Lung (tissue), 12 donors: ENCODE data around the gene CD4. TPM values are rescaled to one million over a fixed set of nuclear protein-coding genes. Genes with fewer than 3 reads are reported as not detected.

Experiments
- ATAC-seq: fragments of 200-7000 bp; cut with Tn5 transposase; one replicate; pipeline ENCODE4 v1.9.1; 2020; ENCODE audit warnings: moderate number of reproducible peaks; ENCODE audit not compliant: insufficient read depth, low FRiP score
- DNase-seq, 3 donors: peaks; one replicate each; pipeline ENCODE4 v3.0.0-alpha.2; 2013 to 2017
- H3K27ac ChIP-seq, 2 donors: one replicate each; pipeline ENCODE4 v1.5.1; 2013; ENCODE audit warnings: mild to moderate bottlenecking in 2 of 2, moderate library complexity in 2 of 2, control low read depth in 1 of 2, inconsistent platforms in 1 of 2, low read depth in 1 of 2, low read length in 1 of 2
- H3K27me3 ChIP-seq, 3 donors: one replicate each; pipeline ENCODE4 v1.5.1; 2013; ENCODE audit warnings: low read length in 2 of 3; ENCODE audit not compliant: control insufficient read depth in 3 of 3, insufficient read depth in 3 of 3
- H3K36me3 ChIP-seq, 4 donors: one replicate each; pipeline ENCODE4 v1.5.1; 2013; ENCODE audit warnings: low read length in 4 of 4, mild to moderate bottlenecking in 1 of 4, moderate library complexity in 1 of 4; ENCODE audit not compliant: control insufficient read depth in 4 of 4, insufficient read depth in 4 of 4
- H3K4me1 ChIP-seq, 5 donors: one replicate each; pipeline ENCODE4 v1.5.1; 2013; ENCODE audit warnings: low read length in 5 of 5, mild to moderate bottlenecking in 2 of 5, moderate library complexity in 1 of 5; ENCODE audit not compliant: control insufficient read depth in 5 of 5, insufficient read depth in 5 of 5
- H3K4me3 ChIP-seq: one replicate; pipeline ENCODE4 v1.5.1; 2013; ENCODE audit warnings: mild to moderate bottlenecking, control low read depth, moderate library complexity
- H3K9ac ChIP-seq, 2 donors: one replicate each; pipeline ENCODE4 v1.5.1; 2013; ENCODE audit warnings: low read length in 2 of 2, control low read depth in 1 of 2; ENCODE audit not compliant: insufficient read depth in 1 of 2
- H3K9me3 ChIP-seq, 4 donors: one replicate each; pipeline ENCODE4 v1.5.1; 2013; ENCODE audit warnings: low read length in 3 of 4, mild to moderate bottlenecking in 1 of 4, moderate library complexity in 1 of 4; ENCODE audit not compliant: control insufficient read depth in 4 of 4, insufficient read depth in 3 of 4
- CTCF ChIP-seq: IDR thresholded peaks from 2 replicates; pipeline ENCODE4 v1.5.1; 2012; ENCODE audit warnings: mild to moderate bottlenecking; ENCODE audit errors: control extremely low read depth, extremely low read depth
- WGBS, 2 donors: extraction: QIAGEN DNeasy Blood & Tissue Kit; methylation state at CpG; one replicate each; pipeline ENCODE4 v1.1.7; 2013; 5-methylcytosine and 5-hydroxymethylcytosine counted together
- polyA plus RNA-seq, 2 donors: library from polyadenylated mRNA; stranded (reverse); fragments of 200-250 nt; gene quantifications; one replicate each; pipeline ENCODE4 v1.2.1, GENCODE V29; 2013
- total RNA-seq, 2 donors: library from RNA; depleted of rRNA in 1 of 2; stranded (reverse); fragments of >200 nt in 1 of 2; gene quantifications; one replicate each; pipeline ENCODE4 v1.2.1, GENCODE V29; 2014 to 2021
- donor health status: control.
- donor health status: control.
- donor health status: Bipolar disorder and iron deficiency.
- donor health status: healthy.
- donor health status: DM: yes; HTN: yes; CAD: no.

The CD4 gene
- total and polyA plus RNA-seq, 4 donors = 20.6 to 83.7 (median 53.0) TPM

DNA sequence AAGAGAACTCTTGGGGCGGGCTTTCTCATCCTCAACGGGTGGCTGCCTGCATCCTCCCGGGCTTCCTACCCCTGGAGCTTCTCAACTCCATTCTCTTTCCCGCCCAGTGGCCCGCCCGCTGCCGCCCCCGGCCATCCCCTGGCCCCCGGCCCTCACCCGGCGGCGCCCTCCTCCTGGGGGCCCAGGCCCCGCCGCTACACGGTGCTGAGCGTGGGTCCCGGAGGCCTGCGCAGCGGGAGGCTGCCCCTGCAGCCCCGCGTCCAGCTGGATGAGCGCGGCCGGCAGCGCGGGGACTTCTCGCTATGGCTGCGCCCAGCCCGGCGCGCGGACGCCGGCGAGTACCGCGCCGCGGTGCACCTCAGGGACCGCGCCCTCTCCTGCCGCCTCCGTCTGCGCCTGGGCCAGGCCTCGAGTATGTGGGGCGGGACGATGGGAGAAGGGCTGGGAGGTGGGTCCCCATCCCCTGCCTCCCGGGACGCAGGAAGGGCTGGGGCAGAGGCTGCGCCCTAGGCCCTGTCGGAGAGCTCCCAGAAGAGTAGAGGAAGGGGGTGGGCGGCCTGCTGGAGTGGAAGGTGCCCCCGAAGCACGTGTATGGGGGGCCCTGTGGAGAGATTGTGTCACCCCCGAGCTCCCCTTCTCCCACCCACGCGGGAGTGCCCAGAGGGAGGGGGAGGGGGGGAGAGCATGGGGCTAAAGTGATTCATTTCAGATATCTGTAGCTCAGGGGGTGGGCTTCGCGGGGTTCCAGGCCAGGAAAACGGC is 15.6 kb upstream of the CD4 start:
- H3K27me3 ChIP-seq = peaks cover 0 to 2% (median 0%) of the 10 kb centered on the region in 3 donors
- no peak for TF ChIP-seq CTCF
- H3K9me3 ChIP-seq = peaks cover 0 to 2% (median 0%) of the 10 kb centered on the region in 4 donors
- peaks cover 0 to 23% (median 14%) of the 10 kb centered on the region in 4 donors for H3K36me3 ChIP-seq
- WGBS, 2 donors = 25 to 49% methylated on average over 47 to 60 of the region's 60 CpGs
- H3K9ac ChIP-seq = no peak overlapping the region
- peaks cover 0 to 38% (median 15%) of the 10 kb centered on the region in 5 donors for H3K4me1 ChIP-seq
- DNase-seq (peak in 1 of 3 donors; percentile 29), ATAC-seq (no peak)
- H3K4me3 ChIP-seq = no peak overlapping the region
- H3K27ac ChIP-seq = no peak overlapping the region

DNA sequence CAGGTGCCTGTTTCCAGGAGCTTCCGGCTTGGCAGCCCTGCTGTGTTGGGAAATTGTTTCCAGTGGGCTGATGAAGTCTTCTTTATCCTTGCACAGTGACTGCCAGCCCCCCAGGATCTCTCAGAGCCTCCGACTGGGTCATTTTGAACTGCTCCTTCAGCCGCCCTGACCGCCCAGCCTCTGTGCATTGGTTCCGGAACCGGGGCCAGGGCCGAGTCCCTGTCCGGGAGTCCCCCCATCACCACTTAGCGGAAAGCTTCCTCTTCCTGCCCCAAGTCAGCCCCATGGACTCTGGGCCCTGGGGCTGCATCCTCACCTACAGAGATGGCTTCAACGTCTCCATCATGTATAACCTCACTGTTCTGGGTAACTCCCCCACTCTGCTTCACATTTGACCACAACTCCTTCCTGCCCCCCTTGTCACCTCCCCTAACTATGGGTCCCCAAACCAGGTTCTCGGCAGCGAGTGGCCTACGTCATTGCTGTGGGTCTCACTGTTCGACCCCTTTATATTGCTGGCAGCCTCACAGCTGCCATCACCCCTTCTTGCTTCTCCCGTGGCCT is 14.7 kb upstream of the CD4 start:
- Histone ChIP-seq H3K27me3 (peaks cover 0 to 2% (median 0%) of the 10 kb centered on the region in 3 donors), H3K27ac (peak overlapping the region in 1 of 2 donors; percentile 33), H3K4me3 (no peak overlapping the region), H3K9ac (no peak overlapping the region), H3K4me1 (peaks cover 0 to 36% (median 7%) of the 10 kb centered on the region in 5 donors), H3K36me3 (peaks cover 0 to 22% (median 12%) of the 10 kb centered on the region in 4 donors), H3K9me3 (peaks cover 0 to 2% (median 0%) of the 10 kb centered on the region in 4 donors)
- DNase-seq (peak in 1 of 3 donors; percentile 67), ATAC-seq (no peak)
- 74 to 79% methylated on average over 15 of the region's 15 CpGs for whole genome bisulfite sequencing, 2 donors
- TF ChIP-seq CTCF = no peak

DNA sequence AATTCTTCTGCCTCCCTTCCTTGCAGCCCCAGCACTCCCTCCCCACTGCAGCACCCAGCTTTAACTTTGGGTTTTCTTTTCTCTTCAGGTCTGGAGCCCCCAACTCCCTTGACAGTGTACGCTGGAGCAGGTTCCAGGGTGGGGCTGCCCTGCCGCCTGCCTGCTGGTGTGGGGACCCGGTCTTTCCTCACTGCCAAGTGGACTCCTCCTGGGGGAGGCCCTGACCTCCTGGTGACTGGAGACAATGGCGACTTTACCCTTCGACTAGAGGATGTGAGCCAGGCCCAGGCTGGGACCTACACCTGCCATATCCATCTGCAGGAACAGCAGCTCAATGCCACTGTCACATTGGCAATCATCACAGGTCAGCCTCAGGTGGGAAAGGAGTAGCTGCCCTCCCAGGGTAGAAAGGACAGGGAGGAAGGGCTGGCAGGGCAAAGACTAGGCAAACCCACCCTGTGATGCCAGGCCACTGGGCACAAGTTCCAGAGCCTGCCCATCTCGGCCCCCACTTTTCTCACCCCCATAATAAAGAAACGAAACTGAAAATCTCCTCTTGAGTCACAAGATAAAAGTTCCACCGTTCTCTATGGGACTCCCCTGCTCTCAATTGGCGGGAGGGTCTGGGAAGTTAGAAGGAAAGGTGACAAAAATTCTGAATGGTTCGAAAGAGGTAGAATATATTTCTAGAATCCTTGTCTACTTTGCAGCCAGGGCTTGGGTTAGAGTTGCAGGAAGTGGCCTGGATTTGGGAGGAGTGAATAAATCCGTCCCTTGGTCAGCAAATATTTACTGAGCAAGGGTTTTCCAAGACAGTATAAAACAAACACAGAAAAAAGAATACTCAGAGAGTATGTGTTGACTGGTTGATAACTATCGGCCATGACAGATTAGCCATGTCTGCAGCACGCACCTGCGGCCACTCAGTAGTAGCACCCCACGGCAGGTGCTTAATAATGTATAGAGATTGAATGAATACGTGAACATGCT is 13.8 kb upstream of the CD4 start:
- DNase-seq (no peak), ATAC-seq (no peak)
- no peak for TF ChIP-seq CTCF
- Histone ChIP-seq H3K9ac (no peak overlapping the region), H3K27ac (peak overlapping the region in 1 of 2 donors; percentile 33), H3K4me1 (peaks cover 0 to 32% (median 6%) of the 10 kb centered on the region in 5 donors), H3K27me3 (peaks cover 0 to 2% (median 0%) of the 10 kb centered on the region in 3 donors), H3K4me3 (no peak overlapping the region), H3K36me3 (peaks cover 0 to 15% (median 7%) of the 10 kb centered on the region in 4 donors), H3K9me3 (peaks cover 0 to 2% (median 0%) of the 10 kb centered on the region in 4 donors)
- 81 to 92% methylated on average over 16 of the region's 16 CpGs for WGBS, 2 donors
